Measurements from ENCODE around the gene COMP.

GRCh38 chr19:18815673-18816072 is 24.6 kb upstream of the COMP start:
- TF ChIP-seq ZNF274 (IDR thresholded peaks at IDR 0.05; ENCODE audit: low read depth, low read length) = no peak
- no peak for TF ChIP-seq SUZ12 (IDR thresholded peaks at IDR 0.05; ENCODE audit: extremely low read depth, insufficient read depth, insufficient read length)
- TF ChIP-seq YY1 (IDR thresholded peaks at IDR 0.05; ENCODE audit: insufficient read depth, insufficient read length) = no peak

Measured in NT2/D1 (cell line).